CD4-positive, alpha-beta memory T cell (primary cell): ENCODE measurements around the gene ZNF57. TPM values are rescaled to one million over a fixed set of nuclear protein-coding genes. Genes with fewer than 3 reads are reported as not detected.
"Not testable (repeated sequence)": the region's sequence is repeated elsewhere in the genome, so short reads cannot be mapped to it uniquely, and the experiment has no call there.

Experiments used
- CTCF ChIA-PET: fragments of 350-600 bp; sonication (Branson Sonifier 250); formaldehyde crosslinking; loops from one replicate; lab custom pipeline; 2021; ENCODE audit warnings: inconsistent platforms; ENCODE audit not compliant: partially characterized antibody; lab: Charles Lee
- POLR2A ChIA-PET: fragments of 350-600 bp; sonication (Branson Sonifier 250); formaldehyde crosslinking; loops from one replicate; lab custom pipeline; 2021; ENCODE audit not compliant: partially characterized antibody; lab: Charles Lee
- DNase-seq, 5 donors: peaks; one replicate each; pipeline versions ENCODE4 v3.0.0 to v3.0.0-alpha.2; 2020 to 2022; ENCODE audit warnings: mixed read lengths in 1 of 5
- H3K27ac ChIP-seq: one replicate; pipeline ENCODE4 v1.7.0; 2013; ENCODE audit warnings: low read depth, low read length
- H3K27me3 ChIP-seq: 2 replicates; pipeline ENCODE4 v1.7.0; 2013; ENCODE audit warnings: mild to moderate bottlenecking, low read length, moderate library complexity; ENCODE audit not compliant: insufficient read depth
- H3K36me3 ChIP-seq: 2 replicates; pipeline ENCODE4 v1.7.0; 2013; ENCODE audit warnings: mild to moderate bottlenecking, low read length, moderate library complexity; ENCODE audit not compliant: insufficient read depth
- H3K4me1 ChIP-seq: 2 replicates; pipeline ENCODE4 v1.7.0; 2013; ENCODE audit warnings: mild to moderate bottlenecking, low read length, moderate library complexity; ENCODE audit not compliant: insufficient read depth
- H3K4me3 ChIP-seq, 2 donors: one replicate each; pipeline ENCODE4 v1.7.0; 2013; ENCODE audit warnings: low read length in 2 of 2, mild to moderate bottlenecking in 1 of 2
- H3K9me3 ChIP-seq, 2 donors: one replicate each; pipeline ENCODE4 v1.7.0; 2013; ENCODE audit warnings: low read length in 2 of 2, control low read depth in 1 of 2; ENCODE audit not compliant: control insufficient read depth in 1 of 2
- H3K27ac Mint-ChIP-seq, 7 donors: one replicate each; pipeline ENCODE4 v1.8.0; 2020 to 2021; ENCODE audit warnings: mixed read lengths in 7 of 7, mild to moderate bottlenecking in 6 of 7, inconsistent platforms in 3 of 7, moderate library complexity in 3 of 7
- H3K27me3 Mint-ChIP-seq, 2 donors: one replicate each; pipeline ENCODE4 v1.8.0; 2020 to 2021; ENCODE audit warnings: mixed read lengths in 2 of 2
- H3K36me3 Mint-ChIP-seq, 2 donors: one replicate each; pipeline ENCODE4 v1.8.0; 2020 to 2021; ENCODE audit warnings: mixed read lengths in 2 of 2, inconsistent platforms in 1 of 2, mild to moderate bottlenecking in 1 of 2
- H3K4me1 Mint-ChIP-seq, 4 donors: one replicate each; pipeline ENCODE4 v1.8.0; 2020 to 2021; ENCODE audit warnings: mixed read lengths in 4 of 4, mild to moderate bottlenecking in 1 of 4
- H3K4me3 Mint-ChIP-seq, 8 donors: one replicate each; pipeline ENCODE4 v1.8.0; 2020 to 2021; ENCODE audit warnings: mixed read lengths in 8 of 8, mild to moderate bottlenecking in 7 of 8, moderate library complexity in 6 of 8, inconsistent platforms in 3 of 8
- H3K9me3 Mint-ChIP-seq, 8 donors: one replicate each; pipeline ENCODE4 v1.8.0; 2020 to 2021; ENCODE audit warnings: mixed read lengths in 8 of 8, mild to moderate bottlenecking in 5 of 8, inconsistent platforms in 3 of 8, moderate library complexity in 1 of 8
- intact Hi-C: fragments of 100-400 bp; cut with micrococcal nuclease; formaldehyde crosslinking; loops from one replicate; pipeline ENCODE4 v1.15.1; 2023
- polyA plus RNA-seq, 2 donors: library from polyadenylated mRNA; unstranded; fragments of 300-500 nt; fragmentation: Illumina TruSeq; gene quantifications; one replicate each; pipeline ENCODE4 v1.2.3, GENCODE V29; 2021
- total RNA-seq, 2 experiments: library from RNA; stranded (reverse); gene quantifications; one replicate each; pipeline ENCODE4 v1.2.3, GENCODE V29; 2021

ZNF57 gene
- total and polyA plus RNA-seq, 4 experiments from 2014 or later = 2.1 to 4.7 (median 4.2) TPM

GRCh38 chr19:2917275-2918184, 16.8 kb downstream of the ZNF57 start:
- no peak for DNase-seq
- H3K4me3 Mint-ChIP-seq = no peak overlapping the region
- intact Hi-C loops = no loop called here
- peaks cover 35 to 41% of the 10 kb centered on the region in 2 donors for H3K36me3 Mint-ChIP-seq
- Histone ChIP-seq H3K36me3 (peaks cover 26% of the 10 kb centered on the region), H3K9me3 (peaks cover 0 to 15% of the 10 kb centered on the region in 2 donors), H3K27ac (no peak overlapping the region), H3K27me3 (no peaks in the 10 kb centered on the region), H3K4me1 (no peaks in the 10 kb centered on the region), H3K4me3 (no peak overlapping the region)
- peaks cover 0 to 1% (median 0%) of the 10 kb centered on the region in 4 donors for H3K4me1 Mint-ChIP-seq
- CTCF ChIA-PET = no interaction called here
- peaks cover 0 to 20% (median 15%) of the 10 kb centered on the region in 8 donors for H3K9me3 Mint-ChIP-seq
- no peak overlapping the region for H3K27ac Mint-ChIP-seq
- no peaks in the 10 kb centered on the region for H3K27me3 Mint-ChIP-seq
- POLR2A ChIA-PET = no interaction called here

GRCh38 chr19:2922987-2923386, 22.3 kb downstream of the ZNF57 start:
- Mint-ChIP-seq H3K4me1 (peaks cover 0 to 1% (median 0%) of the 10 kb centered on the region in 4 donors), H3K9me3 (peaks cover 0 to 7% (median 2%) of the 10 kb centered on the region in 8 donors), H3K27me3 (no peaks in the 10 kb centered on the region), H3K4me3 (no peak overlapping the region), H3K27ac (no peak overlapping the region), H3K36me3 (peaks cover 5 to 10% of the 10 kb centered on the region in 2 donors)
- Histone ChIP-seq H3K9me3 (peaks cover 0 to 1% of the 10 kb centered on the region in 2 donors), H3K36me3 (peaks cover 2% of the 10 kb centered on the region), H3K4me3 (no peak overlapping the region), H3K27me3 (no peaks in the 10 kb centered on the region), H3K27ac (no peak overlapping the region), H3K4me1 (no peaks in the 10 kb centered on the region)
- CTCF ChIA-PET = interaction anchor here (1.3 kb wide), 2 partner anchors 35 to 50 kb away, joined by 3 read pairs; no protein-coding TSS in a partner anchor
- POLR2A ChIA-PET = no interaction called here
- DNase-seq = no peak
- intact Hi-C loops = no loop called here

GRCh38 chr19:2923510-2923909, 22.8 kb downstream of the ZNF57 start:
- no peak overlapping the region for H3K4me3 ChIP-seq
- no peaks in the 10 kb centered on the region for H3K9me3 ChIP-seq
- Mint-ChIP-seq H3K4me1 (peaks cover 0 to 1% (median 0%) of the 10 kb centered on the region in 4 donors), H3K36me3 (peaks cover 3 to 6% of the 10 kb centered on the region in 2 donors), H3K27ac (no peak overlapping the region), H3K4me3 (no peak overlapping the region), H3K9me3 (peaks cover 0 to 4% (median 0%) of the 10 kb centered on the region in 8 donors), H3K27me3 (no peaks in the 10 kb centered on the region)
- intact Hi-C loops = no loop called here
- no peaks in the 10 kb centered on the region for H3K4me1 ChIP-seq
- ChIA-PET POLR2A (no interaction called here), CTCF (interaction anchor here (1.0 to 1.5 kb wide), 5 partner anchors 27 to 300 kb away, joined by 3 to 4 read pairs (median 3); no protein-coding TSS in a partner anchor)
- no peak overlapping the region for H3K27ac ChIP-seq
- no peaks in the 10 kb centered on the region for H3K27me3 ChIP-seq
- no peak for DNase-seq
- H3K36me3 ChIP-seq = no peaks in the 10 kb centered on the region

- no peaks in the 10 kb centered on the region for H3K4me1 ChIP-seq
Measured at GRCh38 chr19:2926341-2927031, 25.8 kb downstream of the ZNF57 start.

GRCh38 chr19:2927032-2927430, 26.3 kb downstream of the ZNF57 start:
- peak overlapping the region in 1 of 7 donors; percentile 65 for H3K27ac Mint-ChIP-seq
- H3K27ac ChIP-seq = no peak overlapping the region
- CTCF ChIA-PET = interaction anchor here (1.1 kb wide), 1 partner anchor 24 kb away, joined by 4 read pairs; no protein-coding TSS in a partner anchor
- H3K9me3 Mint-ChIP-seq = peaks cover 2 to 20% (median 13%) of the 10 kb centered on the region in 8 donors
- H3K27me3 Mint-ChIP-seq = no peaks in the 10 kb centered on the region
- no peaks in the 10 kb centered on the region for H3K36me3 ChIP-seq
- H3K4me3 Mint-ChIP-seq = no peak overlapping the region
- no peaks in the 10 kb centered on the region for H3K27me3 ChIP-seq
- no peak overlapping the region for H3K4me3 ChIP-seq
- H3K4me1 ChIP-seq = no peaks in the 10 kb centered on the region
- no peaks in the 10 kb centered on the region for H3K9me3 ChIP-seq
- DNase-seq = no peak
- peaks cover 0 to 1% (median 0%) of the 10 kb centered on the region in 4 donors for H3K4me1 Mint-ChIP-seq
- intact Hi-C loops = no loop called here
- peaks cover 9 to 12% of the 10 kb centered on the region in 2 donors for H3K36me3 Mint-ChIP-seq
- POLR2A ChIA-PET = no interaction called here

More at GRCh38 chr19:2926341-2927031, 25.8 kb downstream of the ZNF57 start:
- H3K4me1 Mint-ChIP-seq = peaks cover 0 to 1% (median 0%) of the 10 kb centered on the region in 4 donors
- intact Hi-C loops = no loop called here
- H3K9me3 Mint-ChIP-seq = peaks cover under 1 to 15% (median 10%) of the 10 kb centered on the region in 8 donors
- H3K9me3 ChIP-seq = no peaks in the 10 kb centered on the region
- H3K27ac Mint-ChIP-seq = no peak overlapping the region
- no peak overlapping the region for H3K4me3 ChIP-seq
- H3K4me3 Mint-ChIP-seq = no peak overlapping the region
- DNase-seq = no peak
- H3K27ac ChIP-seq = no peak overlapping the region
- ChIA-PET POLR2A (no interaction called here), CTCF (no interaction called here)
- peaks cover 7 to 9% of the 10 kb centered on the region in 2 donors for H3K36me3 Mint-ChIP-seq
- no peaks in the 10 kb centered on the region for H3K27me3 Mint-ChIP-seq
- no peaks in the 10 kb centered on the region for H3K36me3 ChIP-seq
- H3K27me3 ChIP-seq = no peaks in the 10 kb centered on the region

- Histone ChIP-seq H3K36me3 (peaks cover 25% of the 10 kb centered on the region), H3K27me3 (no peaks in the 10 kb centered on the region), H3K9me3 (peaks cover 5 to 19% of the 10 kb centered on the region in 2 donors), H3K4me1 (no peaks in the 10 kb centered on the region), H3K4me3 (no peak overlapping the region), H3K27ac (no peak overlapping the region)
- POLR2A ChIA-PET = no interaction called here
- CTCF ChIA-PET = interaction anchor here (1.1 kb wide), 1 partner anchor 14 kb away, joined by 3 read pairs; no protein-coding TSS in a partner anchor
- H3K27me3 Mint-ChIP-seq = no peaks in the 10 kb centered on the region
- no peak for DNase-seq
- peaks cover 2 to 57% (median 40%) of the 10 kb centered on the region in 8 donors for H3K9me3 Mint-ChIP-seq
- intact Hi-C loops = no loop called here
- no peak overlapping the region for H3K27ac Mint-ChIP-seq
- no peak overlapping the region for H3K4me3 Mint-ChIP-seq
- H3K4me1 Mint-ChIP-seq = no peaks in the 10 kb centered on the region
- peaks cover 36 to 58% of the 10 kb centered on the region in 2 donors for H3K36me3 Mint-ChIP-seq
Measured at GRCh38 chr19:2933490-2933910, 32.8 kb downstream of the ZNF57 start.

GRCh38 chr19:2935863-2936262, 35.1 kb downstream of the ZNF57 start:
- intact Hi-C loops, H3K27ac Mint-ChIP-seq, H3K27ac ChIP-seq, DNase-seq, CTCF ChIA-PET, H3K27me3 Mint-ChIP-seq, H3K4me1 Mint-ChIP-seq, H3K4me3 ChIP-seq, H3K27me3 ChIP-seq, POLR2A ChIA-PET, H3K4me1 ChIP-seq, H3K4me3 Mint-ChIP-seq: not testable (repeated sequence)
- H3K36me3 Mint-ChIP-seq = peaks cover 35 to 54% of the 10 kb centered on the region in 2 donors
- H3K9me3 Mint-ChIP-seq = peaks cover 2 to 47% (median 36%) of the 10 kb centered on the region in 8 donors
- Histone ChIP-seq H3K36me3 (peaks cover 30% of the 10 kb centered on the region), H3K9me3 (peaks cover 5 to 19% of the 10 kb centered on the region in 2 donors)
